ENCODE results near the gene AMER3.
"Not testable (repeated sequence)": the region's sequence is repeated elsewhere in the genome, so short reads cannot be mapped to it uniquely, and the experiment has no call there.

The AMER3 gene

GRCh38 chr2:130755256-130756052, at the start of gene AMER3:
Gene AMER3, plus strand, starts transcription at chr2:130755540. Its CDS starts 6,533 bp downstream, at chr2:130762073.
- DNase-seq = no peak

- not testable (repeated sequence) for DNase-seq
Observed at GRCh38 chr2:130714795-130715194, 40.5 kb upstream of the AMER3 start.

GRCh38 chr2:130720036-130720435, 35.3 kb upstream of the AMER3 start:
- DNase-seq = no peak

GRCh38 chr2:130720528-130720927, 34.8 kb upstream of the AMER3 start:
- no peak for DNase-seq

GRCh38 chr2:130724455-130724854, 30.9 kb upstream of the AMER3 start:
- DNase-seq = no peak

- DNase-seq = no peak
Observed at GRCh38 chr2:130726614-130727180, 28.6 kb upstream of the AMER3 start.

- DNase-seq = no peak
Observed at GRCh38 chr2:130727286-130727924, 27.9 kb upstream of the AMER3 start.

GRCh38 chr2:130728007-130728454, 27.3 kb upstream of the AMER3 start:
- DNase-seq = no peak

GRCh38 chr2:130728549-130729316, 26.6 kb upstream of the AMER3 start, which contains the start of gene GPR148:
Gene GPR148, plus strand, starts transcription at chr2:130729070. Its CDS starts 82 bp downstream, at chr2:130729152.
- no peak for DNase-seq

- no peak for DNase-seq
Observed at GRCh38 chr2:130729322-130730299, 25.7 kb upstream of the AMER3 start.

GRCh38 chr2:130732257-130732656, 23.1 kb upstream of the AMER3 start:
- not testable (repeated sequence) for DNase-seq

- DNase-seq = no peak
Observed at GRCh38 chr2:130735200-130735599, 20.1 kb upstream of the AMER3 start.

GRCh38 chr2:130736487-130736886, 18.9 kb upstream of the AMER3 start:
- DNase-seq = no peak

GRCh38 chr2:130737592-130737991, 17.7 kb upstream of the AMER3 start:
- no peak for DNase-seq

GRCh38 chr2:130740671-130741070, 14.7 kb upstream of the AMER3 start:
- DNase-seq = no peak

- no peak for DNase-seq
Observed at GRCh38 chr2:130743278-130743677, 12.1 kb upstream of the AMER3 start.

- no peak for DNase-seq
Observed at GRCh38 chr2:130744287-130745117, 10.8 kb upstream of the AMER3 start.

- no peak for DNase-seq
Observed at GRCh38 chr2:130749078-130749477, 6.3 kb upstream of the AMER3 start.

- DNase-seq = no peak
Observed at GRCh38 chr2:130749641-130750040, 5.7 kb upstream of the AMER3 start.

GRCh38 chr2:130754811-130755210, 529 bp upstream of the AMER3 start:
- no peak for DNase-seq

All from SHP77 treated with DMSO at 0.1 percent for 48 hours (cell line).